Omental fat pad (tissue), 4 donors: ENCODE measurements around the gene PHF14. TPM values are rescaled to one million over a fixed set of nuclear protein-coding genes. Genes with fewer than 3 reads are reported as not detected.

Source experiments
- ATAC-seq: fragments of 150-250 bp; one replicate; pipeline ENCODE4 v1.9.1; 2016; ENCODE audit warnings: mild to moderate bottlenecking, moderate library complexity; ENCODE audit not compliant: low FRiP score
- DNase-seq: peaks from one replicate; pipeline ENCODE4 v3.0.0-alpha.2; 2019; ENCODE audit warnings: low spot score
- CTCF ChIP-seq, 3 donors: fragments of 450-650 bp; IDR thresholded peaks; one replicate each; pipeline ENCODE4 v1.5.1; 2016 to 2017; ENCODE audit warnings: antibody characterized with exemption in 3 of 3, mild to moderate bottlenecking in 3 of 3, moderate library complexity in 2 of 3
- total RNA-seq, 4 donors: library from RNA; depleted of rRNA; stranded (reverse); fragments of >200 nt; gene quantifications; one replicate each; pipeline ENCODE4 v1.1.0, GENCODE V29; 2016

Gene PHF14
- total RNA-seq, 4 donors from 2014 or later, result 23.2 to 46.8 (median 29.2) TPM

- DNase-seq (no peak), ATAC-seq (no peak)
Observed at GRCh38 chr7:11194492-11194891, 220.8 kb downstream of the PHF14 start.

GRCh38 chr7:11195502-11195901 is 221.8 kb downstream of the PHF14 start:
- no peak for ATAC-seq
- TF ChIP-seq CTCF (IDR thresholded peaks at IDR 0.05), result no peak
- no peak for DNase-seq

More at GRCh38 chr7:11194492-11194891, 220.8 kb downstream of the PHF14 start:
- no peak for TF ChIP-seq CTCF (IDR thresholded peaks at IDR 0.05)

GRCh38 chr7:11196143-11196542 is 222.5 kb downstream of the PHF14 start:
- no peak for TF ChIP-seq CTCF (IDR thresholded peaks at IDR 0.05)
- DNase-seq, result no peak
- ATAC-seq, result no peak

- TF ChIP-seq CTCF (IDR thresholded peaks at IDR 0.05), result no peak
- no peak for ATAC-seq
- DNase-seq, result no peak
Observed at GRCh38 chr7:11203224-11203623, 229.6 kb downstream of the PHF14 start.

- ATAC-seq (no peak), DNase-seq (no peak)
Observed at GRCh38 chr7:11203683-11204082, 230.0 kb downstream of the PHF14 start.

GRCh38 chr7:11206177-11206899 is 232.7 kb downstream of the PHF14 start:
- TF ChIP-seq CTCF (IDR thresholded peaks at IDR 0.05), result no peak
- ATAC-seq, result no peak
- no peak for DNase-seq

More at GRCh38 chr7:11203683-11204082, 230.0 kb downstream of the PHF14 start:
- no peak for TF ChIP-seq CTCF (IDR thresholded peaks at IDR 0.05)

- no peak for ATAC-seq
- DNase-seq, result no peak
- TF ChIP-seq CTCF (IDR thresholded peaks at IDR 0.05), result no peak
Observed at GRCh38 chr7:11207565-11207964, 233.9 kb downstream of the PHF14 start.
